ENCODE results near the gene SCN2A. TPM values are rescaled to one million over a fixed set of nuclear protein-coding genes. Genes with fewer than 3 reads are reported as not detected.
A peak's percentile ranks its signal among the peaks of the same experiment; 100 is the strongest.

Gene SCN2A
- total RNA-seq, 1 experiment from 2014 or later: 0.24 TPM

DNA sequence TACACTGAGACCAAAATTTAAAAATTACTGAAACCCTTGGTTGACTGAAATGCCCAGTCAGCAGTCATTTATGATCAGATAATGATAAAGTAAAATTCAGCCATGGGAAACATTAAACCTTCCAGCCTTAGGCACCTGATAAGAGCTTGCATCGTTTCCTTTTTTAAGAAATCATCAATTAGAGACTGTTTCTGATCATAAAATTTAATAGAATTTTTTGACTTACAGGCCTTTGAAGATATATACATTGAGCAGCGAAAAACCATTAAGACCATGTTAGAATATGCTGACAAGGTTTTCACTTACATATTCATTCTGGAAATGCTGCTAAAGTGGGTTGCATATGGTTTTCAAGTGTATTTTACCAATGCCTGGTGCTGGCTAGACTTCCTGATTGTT is 130.7 kb downstream of the SCN2A start:
- Histone ChIP-seq H2BK5ac (ENCODE audit: insufficient read length, low read length) (no peak overlapping the region), H3K14ac (ENCODE audit: insufficient read depth, low read length) (no peak overlapping the region), H3K79me2 (ENCODE audit: insufficient read depth, low read length) (no peaks in the 10 kb centered on the region), H4K5ac (ENCODE audit: insufficient read length, low read depth, low read length) (no peak overlapping the region), H4K91ac (ENCODE audit: insufficient read length, low read depth, low read length) (no peak overlapping the region), H3K27me3 (ENCODE audit: insufficient read depth, low read length) (no peaks in the 10 kb centered on the region), H3K4me2 (ENCODE audit: insufficient read depth, insufficient read length, low read length) (no peak overlapping the region), H3K23ac (ENCODE audit: insufficient read length, low read depth, low read length) (no peak overlapping the region), H3K23me2 (ENCODE audit: insufficient read length, low read depth, low read length, poor library complexity, severe bottlenecking) (no peaks in the 10 kb centered on the region), H2BK15ac (ENCODE audit: low read depth, low read length) (no peak overlapping the region), H4K8ac (replicated peaks; ENCODE audit: insufficient read length, low read depth, low read length) (no peak overlapping the region), H3K56ac (ENCODE audit: insufficient read length, low read depth, low read length) (no peak overlapping the region), H3K9me3 (ENCODE audit: control insufficient read depth, low read depth, low read length) (no peaks in the 10 kb centered on the region), H3K27ac (ENCODE audit: insufficient read length, low read depth, low read length) (no peak overlapping the region), H2AFZ (ENCODE audit: low read length) (no peak overlapping the region), H3K4ac (ENCODE audit: low read depth, low read length) (no peak overlapping the region), H3K9ac (ENCODE audit: extremely low read depth, insufficient read length, low read length) (no peak overlapping the region), H3K18ac (ENCODE audit: insufficient read length, low read depth, low read length) (no peak overlapping the region), H2BK12ac (ENCODE audit: insufficient read length, low read depth, low read length) (no peak overlapping the region), H4K20me1 (ENCODE audit: control insufficient read depth, insufficient read depth, insufficient read length) (no peaks in the 10 kb centered on the region), H2BK120ac (ENCODE audit: low read depth, low read length, poor library complexity, severe bottlenecking) (no peak overlapping the region), H2AK5ac (ENCODE audit: insufficient read length, low read length) (peak overlapping the region; percentile 96), H3K4me1 (ENCODE audit: insufficient read depth, low read length) (peaks cover 3% of the 10 kb centered on the region; the same call in 1 of the 2 replicates), H3K79me1 (ENCODE audit: insufficient read depth, low read depth, low read length, poor library complexity, severe bottlenecking) (no peaks in the 10 kb centered on the region), H3T11ph (ENCODE audit: low read length) (no peak overlapping the region), H2BK20ac (ENCODE audit: low read depth, low read length, poor library complexity, severe bottlenecking) (no peak overlapping the region)
- no CpG with 5 or more reads among the region's 2 CpGs for WGBS (ENCODE audit: extremely low coverage, insufficient read length, low lambda C conversion rate)
- peaks cover 44 to 47% of the 10 kb centered on the region in 2 experiments for H3K4me1 Mint-ChIP-seq
- no peak overlapping the region for H3K4me3 Mint-ChIP-seq
- TF ChIP-seq, protein P1, sequence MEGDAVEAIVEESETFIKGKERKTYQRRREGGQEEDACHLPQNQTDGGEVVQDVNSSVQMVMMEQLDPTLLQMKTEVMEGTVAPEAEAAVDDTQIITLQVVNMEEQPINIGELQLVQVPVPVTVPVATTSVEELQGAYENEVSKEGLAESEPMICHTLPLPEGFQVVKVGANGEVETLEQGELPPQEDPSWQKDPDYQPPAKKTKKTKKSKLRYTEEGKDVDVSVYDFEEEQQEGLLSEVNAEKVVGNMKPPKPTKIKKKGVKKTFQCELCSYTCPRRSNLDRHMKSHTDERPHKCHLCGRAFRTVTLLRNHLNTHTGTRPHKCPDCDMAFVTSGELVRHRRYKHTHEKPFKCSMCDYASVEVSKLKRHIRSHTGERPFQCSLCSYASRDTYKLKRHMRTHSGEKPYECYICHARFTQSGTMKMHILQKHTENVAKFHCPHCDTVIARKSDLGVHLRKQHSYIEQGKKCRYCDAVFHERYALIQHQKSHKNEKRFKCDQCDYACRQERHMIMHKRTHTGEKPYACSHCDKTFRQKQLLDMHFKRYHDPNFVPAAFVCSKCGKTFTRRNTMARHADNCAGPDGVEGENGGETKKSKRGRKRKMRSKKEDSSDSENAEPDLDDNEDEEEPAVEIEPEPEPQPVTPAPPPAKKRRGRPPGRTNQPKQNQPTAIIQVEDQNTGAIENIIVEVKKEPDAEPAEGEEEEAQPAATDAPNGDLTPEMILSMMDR (conservative IDR thresholded peaks at IDR 0.05): no peak
- no peaks in the 10 kb centered on the region for H3K9me3 Mint-ChIP-seq
- H3K36me3 Mint-ChIP-seq (ENCODE audit: insufficient read depth in 1 of 3, low read depth in 3 of 3): no peaks in the 10 kb centered on the region
- DNase-seq: no peak
- no peaks in the 10 kb centered on the region for H3K27me3 Mint-ChIP-seq (ENCODE audit: low read depth)
- peak overlapping the region; percentile 85 to 95 (median 91); a peak in 4 of 7 replicates for H3K27ac Mint-ChIP-seq

All from H9 (cell line).